PC-3 (cell line): ENCODE data around the gene HCFC2. TPM values are rescaled to one million over a fixed set of nuclear protein-coding genes. Genes with fewer than 3 reads are reported as not detected.

Experiments
- ATAC-seq: fragments of 200-7000 bp; cut with Tn5 transposase; 2 replicates; pipeline ENCODE4 v1.9.1; 2020; ENCODE audit warnings: mild to moderate bottlenecking, moderate library complexity
- BruUV-seq: library from RNA; stranded (reverse); fragments of 400-500 nt; replicated peaks from 2 replicates; lab custom pipeline; 2021; lab: Mats Ljungman, UMichigan
- CTCF ChIA-PET: fragments of 300-600 bp; sonication (Branson Sonifier 250); formaldehyde crosslinking; loops from one replicate; lab custom pipeline; 2022; ENCODE audit warnings: antibody characterized with exemption; lab: Charles Lee
- POLR2A ChIA-PET: fragments of 300-600 bp; sonication (Branson Sonifier 250); formaldehyde crosslinking; loops from one replicate; lab custom pipeline; 2022; ENCODE audit warnings: antibody characterized with exemption; ENCODE audit not compliant: unreplicated experiment; lab: Charles Lee
- DNase-seq: peaks from one replicate; pipeline ENCODE4 v3.0.0-alpha.2; 2015
- H2AFZ ChIP-seq: fragments of 300-600 bp; sonication (generic); 2 replicates; pipeline ENCODE4 v1.6.0; 2016; ENCODE audit warnings: antibody characterized with exemption, low read length
- H3F3A ChIP-seq: fragments of 300-600 bp; sonication (generic); one replicate; pipeline ENCODE4 v1.6.0; 2017; ENCODE audit warnings: antibody characterized with exemption, low read length, control low read depth, mild to moderate bottlenecking; ENCODE audit not compliant: unreplicated experiment
- H3K27ac ChIP-seq: fragments of 300-600 bp; sonication (generic); 2 replicates; pipeline ENCODE4 v1.5.1; 2016; ENCODE audit warnings: mild to moderate bottlenecking, low read length
- H3K27me3 ChIP-seq: fragments of 300-600 bp; sonication (generic); 2 replicates; pipeline ENCODE4 v1.6.1; 2016; ENCODE audit warnings: low read length, mixed read lengths
- H3K36me3 ChIP-seq: fragments of 300-600 bp; sonication (generic); 2 replicates; pipeline ENCODE4 v1.6.1; 2016; ENCODE audit warnings: low read depth, mixed run types, low read length, mixed read lengths
- H3K4me1 ChIP-seq: fragments of 300-600 bp; sonication (generic); 2 replicates; pipeline ENCODE4 v1.5.1; 2016; ENCODE audit warnings: low read length; ENCODE audit not compliant: insufficient read depth
- H3K4me2 ChIP-seq: fragments of 300-600 bp; sonication (generic); 2 replicates; pipeline ENCODE4 v1.6.0; 2016; ENCODE audit warnings: low read length
- H3K4me3 ChIP-seq: fragments of 300-600 bp; sonication (generic); 2 replicates; pipeline ENCODE4 v1.5.1; 2016; ENCODE audit warnings: mild to moderate bottlenecking, low read length, mixed read lengths
- H3K79me2 ChIP-seq: fragments of 300-600 bp; sonication (generic); 2 replicates; pipeline ENCODE4 v1.6.1; 2017; ENCODE audit warnings: low read length, mixed read lengths
- H3K9ac ChIP-seq: fragments of 300-600 bp; sonication (generic); 2 replicates; pipeline ENCODE4 v1.6.0; 2016; ENCODE audit warnings: mild to moderate bottlenecking, low read length
- H3K9me2 ChIP-seq: fragments of 300-600 bp; sonication (generic); replicated peaks from 2 replicates; pipeline ENCODE4 v1.6.1; 2016; ENCODE audit warnings: mixed run types, low read length, mixed read lengths
- H3K9me3 ChIP-seq: fragments of 300-600 bp; sonication (generic); 2 replicates; pipeline ENCODE4 v1.6.1; 2016; ENCODE audit warnings: low read length, mixed read lengths
- H4K20me1 ChIP-seq: fragments of 300-600 bp; sonication (generic); 2 replicates; pipeline ENCODE4 v1.6.1; 2016; ENCODE audit warnings: low read length, mixed read lengths
- CTCF ChIP-seq: fragments of 300-600 bp; sonication (generic); conservative IDR thresholded peaks from 2 replicates; pipeline ENCODE4 v1.5.1; 2017; ENCODE audit warnings: antibody characterized with exemption, low read depth, mild to moderate bottlenecking, low read length
- EZH2 ChIP-seq: fragments of 300-600 bp; sonication (generic); IDR thresholded peaks from one replicate; pipeline ENCODE4 v1.6.1; 2017; ENCODE audit warnings: antibody characterized with exemption, mild to moderate bottlenecking, low read length; ENCODE audit not compliant: unreplicated experiment
- EZH2phosphoT487 ChIP-seq: fragments of 300-600 bp; sonication (generic); IDR thresholded peaks from 2 replicates; pipeline ENCODE4 v1.6.1; 2018; ENCODE audit warnings: mild to moderate bottlenecking, antibody characterized with exemption, low read length, borderline replicate concordance
- intact Hi-C: fragments of 100-400 bp; cut with micrococcal nuclease; formaldehyde crosslinking; loops from 2 replicates; pipeline ENCODE4 v1.9.0; 2023
- total RNA-seq: library from RNA; depleted of rRNA; stranded (reverse); fragments of >200 nt; gene quantifications from 2 replicates; pipeline ENCODE4 v1.2.3, GENCODE V29; 2014

The HCFC2 gene
- total RNA-seq, 1 experiment from 2014 or later = 7.8 TPM

DNA sequence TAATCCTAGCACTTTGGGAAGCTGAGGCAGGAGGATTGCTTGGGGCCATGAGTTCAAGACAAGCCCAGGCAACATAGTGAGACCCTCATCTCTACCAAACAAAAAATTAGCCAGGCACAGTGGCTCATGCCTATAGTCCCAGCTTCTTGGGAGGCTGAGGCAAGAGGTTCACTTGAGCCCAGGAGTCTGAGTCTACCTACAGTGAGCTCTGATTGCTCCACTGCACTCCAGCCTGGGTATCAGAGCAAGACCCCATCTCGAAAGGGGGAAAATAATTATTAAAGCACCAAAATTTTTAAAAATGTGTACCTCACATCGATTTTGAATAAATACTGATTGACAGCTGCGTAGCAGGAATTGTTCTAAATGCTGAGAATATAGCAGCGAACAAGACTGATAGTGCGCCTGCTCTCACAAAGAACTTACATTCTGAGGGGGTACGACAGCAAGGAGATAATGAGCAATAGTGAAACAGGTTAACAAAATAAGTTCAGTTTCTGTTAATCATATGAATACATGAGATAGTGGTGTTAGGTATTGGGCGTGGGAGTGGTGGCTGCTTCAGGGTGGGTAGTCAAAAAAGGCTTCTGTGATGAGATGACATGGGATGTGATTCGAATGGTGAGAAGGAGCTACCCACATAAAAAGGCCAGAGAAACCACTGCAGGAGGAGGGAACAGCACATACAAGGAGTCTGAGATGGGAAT is 19.6 kb downstream of the HCFC2 start:
- H3K4me1 ChIP-seq = no peaks in the 10 kb centered on the region
- H3F3A ChIP-seq = no peaks in the 10 kb centered on the region
- DNase-seq (no peak), ATAC-seq (no peak)
- BruUV-seq = no TSS peak
- H2AFZ ChIP-seq = no peak overlapping the region
- H3K9me3 ChIP-seq = no peaks in the 10 kb centered on the region
- peaks cover 18% of the 10 kb centered on the region; the same call in 1 of the 2 replicates for H3K36me3 ChIP-seq
- H3K27me3 ChIP-seq = no peaks in the 10 kb centered on the region
- intact Hi-C loops = no loop called here
- no peak overlapping the region for H3K9ac ChIP-seq
- POLR2A ChIA-PET = no interaction called here
- H3K27ac ChIP-seq = no peak overlapping the region
- no peaks in the 10 kb centered on the region for H4K20me1 ChIP-seq
- CTCF ChIA-PET = no interaction called here
- no peaks in the 10 kb centered on the region for H3K9me2 ChIP-seq
- no peaks in the 10 kb centered on the region for H3K79me2 ChIP-seq
- TF ChIP-seq EZH2 = no peak
- TF ChIP-seq EZH2phosphoT487 = no peak
- no peak for TF ChIP-seq CTCF
- no peak overlapping the region for H3K4me2 ChIP-seq
- no peak overlapping the region for H3K4me3 ChIP-seq

GRCh38 chr12:104090685-104091084 is 26.4 kb downstream of the HCFC2 start:
- Histone ChIP-seq H3K36me3 (peaks cover 19% of the 10 kb centered on the region), H3K79me2 (no peaks in the 10 kb centered on the region), H3K27me3 (no peaks in the 10 kb centered on the region), H3F3A (no peaks in the 10 kb centered on the region), H3K9me2 (no peaks in the 10 kb centered on the region), H3K4me3 (no peak overlapping the region), H3K9me3 (no peaks in the 10 kb centered on the region), H2AFZ (no peak overlapping the region), H3K4me2 (no peak overlapping the region), H3K27ac (no peak overlapping the region), H3K9ac (no peak overlapping the region), H3K4me1 (no peaks in the 10 kb centered on the region), H4K20me1 (no peaks in the 10 kb centered on the region)
- DNase-seq (peak; percentile 15), ATAC-seq (no peak)
- intact Hi-C loops = no loop called here
- POLR2A ChIA-PET = no interaction called here
- BruUV-seq = no TSS peak
- TF ChIP-seq EZH2phosphoT487 (no peak), EZH2 (no peak), CTCF (no peak)
- CTCF ChIA-PET = no interaction called here

- intact Hi-C loops = no loop called here
- ChIA-PET CTCF (no interaction called here), POLR2A (no interaction called here)
- Histone ChIP-seq H3K9me2 (no peaks in the 10 kb centered on the region), H3K9ac (no peak overlapping the region), H3F3A (no peaks in the 10 kb centered on the region), H3K27me3 (no peaks in the 10 kb centered on the region), H3K36me3 (peaks cover 19% of the 10 kb centered on the region), H3K79me2 (no peaks in the 10 kb centered on the region), H3K4me2 (no peak overlapping the region), H2AFZ (no peak overlapping the region), H4K20me1 (no peaks in the 10 kb centered on the region), H3K9me3 (no peaks in the 10 kb centered on the region), H3K4me3 (no peak overlapping the region), H3K27ac (no peak overlapping the region), H3K4me1 (no peaks in the 10 kb centered on the region)
- TF ChIP-seq EZH2 (no peak), CTCF (no peak), EZH2phosphoT487 (no peak)
- no peak for ATAC-seq
- DNase-seq = no peak
- no TSS peak for BruUV-seq
Measured at GRCh38 chr12:104091136-104091535, 26.8 kb downstream of the HCFC2 start.
